NCI-H1694 treated with DMSO at 0.1 percent for 48 hours (cell line): ENCODE measurements around the gene DACT2.
"Not testable (repeated sequence)": the region's sequence is repeated elsewhere in the genome, so short reads cannot be mapped to it uniquely, and the experiment has no call there.

Experiments
- DNase-seq: peaks from one replicate; lab custom pipeline; 2025; lab: John Stamatoyannopoulos, UW

The DACT2 gene

GRCh38 chr6:168326294-168327261, 7.0 kb upstream of the DACT2 start:
- no peak for DNase-seq

- no peak for DNase-seq
Observed at GRCh38 chr6:168322966-168323365, 3.4 kb upstream of the DACT2 start.

- no peak for DNase-seq
Observed at GRCh38 chr6:168320634-168321033, 1.1 kb upstream of the DACT2 start.

GRCh38 chr6:168318579-168319278, 848 bp downstream of the DACT2 start:
- DNase-seq = no peak

- no peak for DNase-seq
Observed at GRCh38 chr6:168318090-168318489, 1.5 kb downstream of the DACT2 start.

- no peak for DNase-seq
Observed at GRCh38 chr6:168315596-168315995, 4.0 kb downstream of the DACT2 start.

GRCh38 chr6:168314948-168315347, 4.6 kb downstream of the DACT2 start:
- no peak for DNase-seq

- no peak for DNase-seq
Observed at GRCh38 chr6:168314021-168314420, 5.6 kb downstream of the DACT2 start.

GRCh38 chr6:168313431-168314011, 6.1 kb downstream of the DACT2 start:
- DNase-seq = no peak

GRCh38 chr6:168312125-168312507, 7.5 kb downstream of the DACT2 start:
- DNase-seq = not testable (repeated sequence)

GRCh38 chr6:168311410-168312124, 8.0 kb downstream of the DACT2 start:
- DNase-seq = no peak

- DNase-seq = no peak
Observed at GRCh38 chr6:168310945-168311344, 8.6 kb downstream of the DACT2 start.

- DNase-seq = no peak
Observed at GRCh38 chr6:168310403-168310802, 9.2 kb downstream of the DACT2 start.

- DNase-seq = no peak
Observed at GRCh38 chr6:168309997-168310396, 9.6 kb downstream of the DACT2 start.

GRCh38 chr6:168309183-168309582, 10.4 kb downstream of the DACT2 start:
- no peak for DNase-seq

GRCh38 chr6:168308390-168309144, 11.0 kb downstream of the DACT2 start:
- DNase-seq = no peak

- DNase-seq = no peak
Observed at GRCh38 chr6:168307695-168308021, 11.9 kb downstream of the DACT2 start.

- no peak for DNase-seq
Observed at GRCh38 chr6:168307015-168307694, 12.4 kb downstream of the DACT2 start.

- no peak for DNase-seq
Observed at GRCh38 chr6:168305863-168306262, 13.7 kb downstream of the DACT2 start.

- no peak for DNase-seq
Observed at GRCh38 chr6:168305096-168305749, 14.4 kb downstream of the DACT2 start.

- no peak for DNase-seq
Observed at GRCh38 chr6:168304752-168305015, 14.9 kb downstream of the DACT2 start.
